ENCODE measurements around the gene ANO4.
A peak's percentile ranks its signal among the peaks of the same experiment; 100 is the strongest.

ANO4 gene

GRCh38 chr12:100798286-100799160 is 3.9 kb downstream of the ANO4 start:
- in situ Hi-C loops (cut with HindIII; ENCODE audit: low sequenced_read_pairs) = no loop called here
- H3K4me3 ChIP-seq (ENCODE audit: low read depth, low read length) = no peak overlapping the region

GRCh38 chr12:100799770-100800169 is 5.2 kb downstream of the ANO4 start:
- no peak overlapping the region for H3K4me3 ChIP-seq (ENCODE audit: low read depth, low read length)
- in situ Hi-C loops (cut with HindIII; ENCODE audit: low sequenced_read_pairs) = no loop called here
- no peak for TF ChIP-seq CTCF (IDR thresholded peaks at IDR 0.05; ENCODE audit: low read depth, low read length, missing control alignments)
- DNase-seq (ENCODE audit: low read depth) = no peak

More at GRCh38 chr12:100798286-100799160, 3.9 kb downstream of the ANO4 start:
- peak; percentile 16 for DNase-seq (ENCODE audit: low read depth)
- no peak for TF ChIP-seq CTCF (IDR thresholded peaks at IDR 0.05; ENCODE audit: low read depth, low read length, missing control alignments)

GRCh38 chr12:100800723-100801122 is 6.1 kb downstream of the ANO4 start:
- DNase-seq (ENCODE audit: low read depth) = no peak
- no peak for TF ChIP-seq CTCF (IDR thresholded peaks at IDR 0.05; ENCODE audit: low read depth, low read length, missing control alignments)
- H3K4me3 ChIP-seq (ENCODE audit: low read depth, low read length) = no peak overlapping the region
- in situ Hi-C loops (cut with HindIII; ENCODE audit: low sequenced_read_pairs) = no loop called here

- DNase-seq (ENCODE audit: low read depth) = no peak
- TF ChIP-seq CTCF (IDR thresholded peaks at IDR 0.05; ENCODE audit: low read depth, low read length, missing control alignments) = no peak
- in situ Hi-C loops (cut with HindIII; ENCODE audit: low sequenced_read_pairs) = no loop called here
Observed at GRCh38 chr12:100801320-100801719, 6.7 kb downstream of the ANO4 start.

GRCh38 chr12:100808777-100809176 is 14.2 kb downstream of the ANO4 start:
- in situ Hi-C loops (cut with HindIII; ENCODE audit: low sequenced_read_pairs) = no loop called here
- H3K4me3 ChIP-seq (ENCODE audit: low read depth, low read length) = no peak overlapping the region
- no peak for DNase-seq (ENCODE audit: low read depth)
- no peak for TF ChIP-seq CTCF (IDR thresholded peaks at IDR 0.05; ENCODE audit: low read depth, low read length, missing control alignments)

More at GRCh38 chr12:100801320-100801719, 6.7 kb downstream of the ANO4 start:
- H3K4me3 ChIP-seq (ENCODE audit: low read depth, low read length) = no peak overlapping the region

- no peak overlapping the region for H3K4me3 ChIP-seq (ENCODE audit: low read depth, low read length)
- no peak for DNase-seq (ENCODE audit: low read depth)
- no peak for TF ChIP-seq CTCF (IDR thresholded peaks at IDR 0.05; ENCODE audit: low read depth, low read length, missing control alignments)
- in situ Hi-C loops (cut with HindIII; ENCODE audit: low sequenced_read_pairs) = no loop called here
Observed at GRCh38 chr12:100820314-100820713, 25.7 kb downstream of the ANO4 start.

Data from astrocyte of the cerebellum (primary cell).